ENCODE results near the gene INTS6L. TPM values are rescaled to one million over a fixed set of nuclear protein-coding genes. Genes with fewer than 3 reads are reported as not detected.

INTS6L gene
- polyA plus RNA-seq, 3 donors, result 2.7 to 29.0 (median 3.0) TPM

GRCh38 chrX:135543172-135543571 is 22.7 kb downstream of the INTS6L start:
- no peaks in the 10 kb centered on the region for H3K9me3 ChIP-seq (replicated peaks in 1 of 2; ENCODE audit: control insufficient read depth in 1 of 2, insufficient read depth in 1 of 2, low read length in 2 of 2)
- no peak for TF ChIP-seq CTCF (IDR thresholded peaks at IDR 0.05)
- H2AFZ ChIP-seq (ENCODE audit: insufficient read depth, low read depth, low read length, poor library complexity, severe bottlenecking), result no peak overlapping the region
- Mint-ChIP-seq H3K4me1 (peaks cover 10% of the 10 kb centered on the region), H3K4me3 (no peak overlapping the region), H3K36me3 (peaks cover 19 to 22% of the 10 kb centered on the region in 2 donors), H3K27ac (peak overlapping the region in 1 of 7 donors; percentile 73), H3K9me3 (no peaks in the 10 kb centered on the region), H3K27me3 (ENCODE audit: low read depth in 3 of 3) (peaks cover 0 to 3% (median 0%) of the 10 kb centered on the region in 3 donors)
- no peak overlapping the region for H3K4me3 ChIP-seq (replicated peaks in 1 of 3; ENCODE audit: low read depth in 2 of 3, low read length in 3 of 3)
- H3K27me3 ChIP-seq (ENCODE audit: control insufficient read depth in 2 of 2, insufficient read depth in 2 of 2, low read length in 2 of 2), result no peaks in the 10 kb centered on the region
- no peak for DNase-seq
- intact Hi-C loops (cut with micrococcal nuclease), result no loop called here
- no CpG with 5 or more reads among the region's 1 CpG for WGBS (ENCODE audit: insufficient coverage)
- no peaks in the 10 kb centered on the region for H3K4me1 ChIP-seq (ENCODE audit: control insufficient read depth in 1 of 2, insufficient read depth in 2 of 2, low read length in 2 of 2)
- H3K9ac ChIP-seq (ENCODE audit: insufficient read depth, low read length, poor library complexity, severe bottlenecking), result no peak overlapping the region
- H3K27ac ChIP-seq (ENCODE audit: low read depth in 1 of 2, low read length in 2 of 2), result no peak overlapping the region
- H3K79me2 ChIP-seq (ENCODE audit: insufficient read depth, low read length), result no peaks in the 10 kb centered on the region
- peaks cover 9 to 14% of the 10 kb centered on the region in 2 donors for H3K36me3 ChIP-seq (replicated peaks in 1 of 2; ENCODE audit: control insufficient read depth in 1 of 2, insufficient read depth in 2 of 2, low read length in 2 of 2)
- H3K4me2 ChIP-seq (replicated peaks; ENCODE audit: extremely low read depth, low read length, poor library complexity, severe bottlenecking), result no peak overlapping the region
- H4K20me1 ChIP-seq (ENCODE audit: insufficient read depth, low read length), result peaks cover 7% of the 10 kb centered on the region

- Histone ChIP-seq H3K36me3 (replicated peaks in 1 of 2; ENCODE audit: control insufficient read depth in 1 of 2, insufficient read depth in 2 of 2, low read length in 2 of 2) (peaks cover 9 to 14% of the 10 kb centered on the region in 2 donors), H3K4me1 (ENCODE audit: control insufficient read depth in 1 of 2, insufficient read depth in 2 of 2, low read length in 2 of 2) (no peaks in the 10 kb centered on the region), H3K27ac (ENCODE audit: low read depth in 1 of 2, low read length in 2 of 2) (no peak overlapping the region), H3K79me2 (ENCODE audit: insufficient read depth, low read length) (no peaks in the 10 kb centered on the region), H3K4me3 (replicated peaks in 1 of 3; ENCODE audit: low read depth in 2 of 3, low read length in 3 of 3) (no peak overlapping the region), H3K4me2 (replicated peaks; ENCODE audit: extremely low read depth, low read length, poor library complexity, severe bottlenecking) (no peak overlapping the region), H3K9ac (ENCODE audit: insufficient read depth, low read length, poor library complexity, severe bottlenecking) (no peak overlapping the region), H3K27me3 (ENCODE audit: control insufficient read depth in 2 of 2, insufficient read depth in 2 of 2, low read length in 2 of 2) (no peaks in the 10 kb centered on the region), H3K9me3 (replicated peaks in 1 of 2; ENCODE audit: control insufficient read depth in 1 of 2, insufficient read depth in 1 of 2, low read length in 2 of 2) (no peaks in the 10 kb centered on the region), H4K20me1 (ENCODE audit: insufficient read depth, low read length) (peaks cover 7% of the 10 kb centered on the region), H2AFZ (ENCODE audit: insufficient read depth, low read depth, low read length, poor library complexity, severe bottlenecking) (no peak overlapping the region)
- Mint-ChIP-seq H3K36me3 (peaks cover 19 to 22% of the 10 kb centered on the region in 2 donors), H3K27me3 (ENCODE audit: low read depth in 3 of 3) (peaks cover 0 to 3% (median 0%) of the 10 kb centered on the region in 3 donors), H3K27ac (no peak overlapping the region), H3K4me1 (peaks cover 10% of the 10 kb centered on the region), H3K4me3 (no peak overlapping the region), H3K9me3 (no peaks in the 10 kb centered on the region)
- peak in 1 of 3 donors; percentile 4 for DNase-seq
- WGBS (ENCODE audit: insufficient coverage), result no CpG with 5 or more reads among the region's 2 CpGs
- intact Hi-C loops (cut with micrococcal nuclease), result no loop called here
- peak; percentile 37 for TF ChIP-seq CTCF (IDR thresholded peaks at IDR 0.05)
These were observed 23.5 kb downstream of the INTS6L start for GRCh38 chrX:135543924-135544323.
